HepG2 (cell line): ENCODE measurements around the gene GPSM1. TPM values are rescaled to one million over a fixed set of nuclear protein-coding genes. Genes with fewer than 3 reads are reported as not detected.

Source experiments
- ATAC-seq: fragments of 200-7000 bp; cut with Tn5 transposase; 3 replicates; pipeline ENCODE4 v1.9.1; 2020; ENCODE audit warnings: mild to moderate bottlenecking, moderate library complexity
- BruUV-seq: library from RNA; stranded (reverse); fragments of 400-500 nt; replicated peaks from 2 replicates; lab custom pipeline; 2021; lab: Mats Ljungman, UMichigan
- CTCF ChIA-PET: fragments of 300-600 bp; formaldehyde crosslinking; extraction: SDS; loops from one replicate; lab custom pipeline; 2021; ENCODE audit warnings: low total read pairs, inconsistent platforms, low intra/inter-chr PET ratio; lab: Yijun Ruan, JAX
- POLR2A ChIA-PET: fragments of 350-600 bp; sonication (Branson Sonifier 250); formaldehyde crosslinking; loops from one replicate; lab custom pipeline; 2020; ENCODE audit warnings: antibody characterized with exemption, inconsistent platforms; lab: Yijun Ruan, JAX
- DNase-seq: peaks from one replicate; pipeline ENCODE4 v3.0.0-alpha.2; 2015; ENCODE audit warnings: low spot score
- FAIRE-seq: peaks from 3 replicates; lab custom pipeline; 2011; peaks lifted over from hg19 to GRCh38; lab: Jason Lieb, UNC
- H2AFZ ChIP-seq: one replicate; pipeline ENCODE4 v1.6.1; 2011; ENCODE audit warnings: low read length, inconsistent platforms
- H3K27ac ChIP-seq: fragments of 300-600 bp; 3 replicates; pipeline ENCODE4 v1.8.0; 2011; ENCODE audit warnings: mixed run types, mild to moderate bottlenecking, mixed read lengths, low read length, inconsistent platforms; ENCODE audit not compliant: insufficient read depth; ENCODE audit errors: extremely low read length
- H3K27me3 ChIP-seq, 2 experiments: fragments of 200-600 bp in 1 of 2; 2 replicates in 1 of 2; 3 replicates in 1 of 2; pipeline versions ENCODE4 v1.6.0 to v1.8.0; 2011; ENCODE audit warnings: low read length in 2 of 2, mild to moderate bottlenecking in 2 of 2, moderate library complexity in 2 of 2, inconsistent platforms in 1 of 2; ENCODE audit not compliant: insufficient read depth in 2 of 2, control insufficient read depth in 1 of 2
- H3K36me3 ChIP-seq, 2 experiments: fragments of 200-600 bp in 1 of 2; replicated peaks in 1 of 2; 2 replicates in 1 of 2; 3 replicates in 1 of 2; pipeline versions ENCODE4 v1.5.1 to v1.8.0; 2011; ENCODE audit warnings: low read length in 2 of 2, inconsistent platforms in 1 of 2; ENCODE audit not compliant: insufficient read depth in 2 of 2, control insufficient read depth in 1 of 2
- H3K4me1 ChIP-seq: 2 replicates; pipeline ENCODE4 v1.5.1; 2012; ENCODE audit warnings: low read length, inconsistent platforms; ENCODE audit not compliant: insufficient read depth
- H3K4me2 ChIP-seq: 2 replicates; pipeline ENCODE4 v1.6.0; 2011; ENCODE audit warnings: low read depth, low read length, inconsistent platforms
- H3K4me3 ChIP-seq, 3 experiments: fragments of 200-600 bp in 1 of 3; sonication (generic), shearing (Covaris generic) in 1 of 3; replicated peaks in 1 of 3; 2 replicates each; pipeline ENCODE4 v1.5.1; 2011 to 2016; ENCODE audit warnings: low read length in 3 of 3, inconsistent platforms in 2 of 3, low read depth in 2 of 3, mild to moderate bottlenecking in 2 of 3, control low read depth in 1 of 3, mixed read lengths in 1 of 3; ENCODE audit not compliant: insufficient read depth in 1 of 3
- H3K79me2 ChIP-seq: one replicate; pipeline ENCODE4 v1.6.1; 2011; ENCODE audit warnings: low read length, inconsistent platforms; ENCODE audit not compliant: insufficient read depth
- H3K9ac ChIP-seq: 2 replicates; pipeline ENCODE4 v1.6.0; 2011; ENCODE audit warnings: mild to moderate bottlenecking, low read depth, low read length, inconsistent platforms; ENCODE audit not compliant: insufficient read depth
- H3K9me3 ChIP-seq: 2 replicates; pipeline ENCODE4 v1.5.1; 2012; ENCODE audit warnings: mild to moderate bottlenecking, low read length
- H4K20me1 ChIP-seq: 2 replicates; pipeline ENCODE4 v1.6.0; 2011; ENCODE audit warnings: inconsistent platforms, mild to moderate bottlenecking, low read length, moderate library complexity; ENCODE audit not compliant: insufficient read depth
- ATF7-NPFF ChIP-seq: sonication (generic); formaldehyde crosslinking; IDR thresholded peaks from 2 replicates; pipeline ENCODE4 v1.8.1; 2023; ENCODE audit warnings: mild to moderate bottlenecking, low read depth, missing genetic modification reagents, moderate library complexity
- ATRX ChIP-seq: sonication (generic); formaldehyde crosslinking; IDR thresholded peaks from 2 replicates; pipeline ENCODE4 v1.4.0; 2020; ENCODE audit warnings: missing genetic modification reagents, borderline replicate concordance
- DNMT1 ChIP-seq: sonication (generic); formaldehyde crosslinking; IDR thresholded peaks from 2 replicates; pipeline ENCODE4 v1.5.1; 2020; ENCODE audit warnings: mild to moderate bottlenecking, missing genetic modification reagents
- MED1 ChIP-seq: sonication (generic); formaldehyde crosslinking; IDR thresholded peaks from 2 replicates; pipeline ENCODE4 v1.4.0; 2020; ENCODE audit warnings: missing genetic modification reagents
- MYC ChIP-seq: sonication (generic); formaldehyde crosslinking; IDR thresholded peaks from 2 replicates; pipeline ENCODE4 v1.9.0; 2021; ENCODE audit warnings: missing genetic modification reagents, borderline replicate concordance
- PAXIP1 ChIP-seq: sonication (generic); formaldehyde crosslinking; conservative IDR thresholded peaks from 2 replicates; pipeline ENCODE4 v1.4.0; 2020; ENCODE audit warnings: mild to moderate bottlenecking, missing genetic modification reagents, moderate library complexity
- RBM22 ChIP-seq: fragments of 200-400 bp; formaldehyde crosslinking; optimal IDR thresholded peaks from 2 replicates; pipeline ENCODE3; 2017; ENCODE audit warnings: mild to moderate bottlenecking, low read length, moderate library complexity
- RFXAP ChIP-seq: sonication (generic); formaldehyde crosslinking; IDR thresholded peaks from 2 replicates; pipeline ENCODE4 v1.4.0; 2020; ENCODE audit warnings: missing genetic modification reagents, borderline replicate concordance
- SALL1 ChIP-seq: sonication (generic); formaldehyde crosslinking; IDR thresholded peaks from 2 replicates; pipeline ENCODE4 v1.8.0; 2022; ENCODE audit warnings: mild to moderate bottlenecking, missing genetic modification reagents
- SMAD9 ChIP-seq: sonication (generic); formaldehyde crosslinking; IDR thresholded peaks from 2 replicates; pipeline ENCODE4 v1.5.1; 2020; ENCODE audit warnings: mild to moderate bottlenecking, missing genetic modification reagents
- SMC3 ChIP-seq: IDR thresholded peaks from 2 replicates; pipeline ENCODE4 v1.6.1; 2011; ENCODE audit warnings: low read length, improper control_type of control experiment
- SPEN ChIP-seq: sonication (generic); formaldehyde crosslinking; IDR thresholded peaks from 2 replicates; pipeline ENCODE4 v1.5.1; 2020; ENCODE audit warnings: low read depth, mild to moderate bottlenecking, missing genetic modification reagents
- TBX2 ChIP-seq: sonication (generic); formaldehyde crosslinking; IDR thresholded peaks from 2 replicates; pipeline ENCODE4 v1.5.0; 2020; ENCODE audit warnings: missing genetic modification reagents, mild to moderate bottlenecking, borderline replicate concordance
- TERF1 ChIP-seq: sonication (generic); formaldehyde crosslinking; IDR thresholded peaks from 2 replicates; pipeline ENCODE4 v1.8.0; 2022; ENCODE audit warnings: mild to moderate bottlenecking, missing genetic modification reagents, moderate library complexity
- ZBTB38 ChIP-seq: sonication (generic); formaldehyde crosslinking; IDR thresholded peaks from 2 replicates; pipeline ENCODE4 v1.5.1; 2020; ENCODE audit warnings: mild to moderate bottlenecking, missing genetic modification reagents
- ZNF260 ChIP-seq: sonication (generic); formaldehyde crosslinking; IDR thresholded peaks from 2 replicates; pipeline ENCODE4 v1.4.0; 2020; ENCODE audit warnings: missing genetic modification reagents, low read depth, mild to moderate bottlenecking, borderline replicate concordance
- ZNF761 ChIP-seq: sonication (generic); formaldehyde crosslinking; conservative IDR thresholded peaks from 2 replicates; pipeline ENCODE4 v1.4.0; 2020; ENCODE audit warnings: mild to moderate bottlenecking, missing genetic modification reagents
- WGBS: methylation state at CpG from one replicate; pipeline ENCODE4 v1.1.6; 2017; ENCODE audit warnings: low lambda C conversion rate; 5-methylcytosine and 5-hydroxymethylcytosine counted together
- in situ Hi-C: cut with HindIII; loops from 2 replicates; pipeline ENCODE4 v1.10.0; 2017; ENCODE audit warnings: low pct_unique_long_range_greater_than_20kb; ENCODE audit not compliant: extremely low pct_ligation_motif_present
- intact Hi-C: fragments of 100-400 bp; cut with micrococcal nuclease; formaldehyde crosslinking; loops from one replicate; pipeline ENCODE4 v1.10.0; 2022; ENCODE audit not compliant: unreplicated experiment
- polyA plus RNA-seq, 8 experiments: library from polyadenylated mRNA; depleted of rRNA in 3 of 8; stranded (reverse) in 7 of 8; unstranded in 1 of 8; fragments of >200 nt; fragmentation: Illumina TruSeq in 4 of 8; extraction: Trizol in 4 of 8; gene quantifications; 2 replicates each; pipeline versions ENCODE4 v1.2.1 to v1.2.3, GENCODE V29; 2011 to 2016; ENCODE audit warnings: low read depth in 4 of 8, missing spikeins in 1 of 8, mixed read lengths in 1 of 8; ENCODE audit not compliant: insufficient read depth in 1 of 8
- total RNA-seq, 5 experiments: library from RNA; depleted of rRNA; stranded (reverse); fragments of >200 nt; fragmentation: Illumina TruSeq; extraction: Trizol; gene quantifications; 2 replicates each; pipeline ENCODE4 v1.2.3, GENCODE V29; 2016; ENCODE audit warnings: low read depth in 1 of 5
- TF ChIP-seq, protein P1 (sequence below): sonication (generic); formaldehyde crosslinking; IDR thresholded peaks from 2 replicates; pipeline ENCODE4 v1.5.0; 2020; ENCODE audit warnings: missing genetic modification reagents, mild to moderate bottlenecking, borderline replicate concordance

GPSM1 gene
- total and polyA plus RNA-seq, 2 of the 13 experiments (the other 11 are each of a cell fraction or from before 2014, with no cell fraction given): 1.0 to 2.4 TPM

DNA sequence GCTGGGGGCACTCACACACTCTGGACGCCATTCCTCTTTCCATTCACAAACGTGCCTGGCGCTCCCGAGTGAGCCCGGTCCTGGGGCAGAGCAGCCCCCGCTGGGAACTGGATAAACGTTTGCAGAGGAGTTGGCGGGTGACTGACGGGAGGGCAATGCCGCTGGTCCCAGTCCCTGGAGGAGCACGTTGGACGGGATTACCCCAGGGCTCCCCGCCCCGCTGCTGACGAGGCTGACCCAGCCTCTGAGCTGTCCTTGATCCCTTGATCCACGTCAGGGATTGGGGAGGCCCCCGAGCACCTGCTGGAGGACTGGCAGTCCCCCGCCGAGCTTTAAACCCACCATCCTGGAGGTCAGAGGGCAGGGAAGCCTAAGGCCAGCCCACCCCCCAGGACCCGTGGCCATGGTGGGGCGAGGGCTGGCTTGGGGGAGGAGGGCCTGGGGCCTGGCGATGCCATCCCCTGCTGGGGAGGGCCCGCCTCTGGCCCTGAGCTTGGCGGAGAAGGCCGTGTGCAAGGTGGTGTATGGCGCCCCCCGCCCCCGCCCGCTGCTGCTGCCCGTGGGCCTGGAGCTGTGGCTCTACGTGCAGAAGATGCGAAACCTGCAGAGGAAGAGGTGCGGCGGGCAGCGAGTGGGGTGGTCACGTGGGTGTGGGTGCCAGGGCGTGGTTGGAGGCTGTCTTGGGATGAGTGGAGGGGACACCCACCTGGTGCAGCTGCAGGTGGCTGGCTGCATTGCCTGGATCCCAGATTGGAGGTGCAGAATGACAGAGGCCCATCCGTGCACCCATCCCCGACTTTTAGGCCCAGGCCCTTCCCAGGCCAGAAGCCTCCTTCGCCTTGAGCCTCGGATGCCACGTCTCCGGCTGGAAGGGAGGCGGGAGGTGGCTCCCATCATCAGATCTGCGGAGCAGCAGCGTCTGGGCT is 4.5 kb downstream of the GPSM1 start:
- H3K27me3 ChIP-seq: peaks cover 17 to 56% of the 10 kb centered on the region in 2 experiments; a peak in 4 of 5 replicates
- CTCF ChIA-PET: no interaction called here
- FAIRE-seq (no peak), ATAC-seq (peak; percentile 36), DNase-seq (no peak)
- no peak overlapping the region for H3K27ac ChIP-seq
- WGBS: 55% methylated on average over 17 of the region's 46 CpGs
- intact Hi-C loops: no loop called here
- no TSS peak for BruUV-seq
- no peaks in the 10 kb centered on the region for H4K20me1 ChIP-seq
- H3K4me1 ChIP-seq: peaks cover 35% of the 10 kb centered on the region
- peak overlapping the region; percentile 42 for H3K4me2 ChIP-seq
- POLR2A ChIA-PET: no interaction called here
- H3K9me3 ChIP-seq: no peaks in the 10 kb centered on the region
- no peaks in the 10 kb centered on the region for H3K36me3 ChIP-seq
- H2AFZ ChIP-seq: no peak overlapping the region
- H3K9ac ChIP-seq: no peak overlapping the region
- no peak overlapping the region; a peak in 1 of 6 replicates for H3K4me3 ChIP-seq
- in situ Hi-C loops: loop anchor here (25.0 kb wide), 1 partner anchor 305 kb away; no protein-coding TSS in a partner anchor
- no peaks in the 10 kb centered on the region for H3K79me2 ChIP-seq
- TF ChIP-seq SALL1: 0 out of 2 replicates have a peak, but pooled peaks have one; percentile 12
- TF ChIP-seq ZNF260: no peak
- TF ChIP-seq SPEN (CRISPR knock-in tag): peak; percentile 47; the same call in 1 of the 2 replicates
- TF ChIP-seq RFXAP (CRISPR knock-in tag): no peak
- TF ChIP-seq SMC3: no peak
- no peak for TF ChIP-seq MYC (CRISPR knock-in tag)
- TF ChIP-seq, protein P1, sequence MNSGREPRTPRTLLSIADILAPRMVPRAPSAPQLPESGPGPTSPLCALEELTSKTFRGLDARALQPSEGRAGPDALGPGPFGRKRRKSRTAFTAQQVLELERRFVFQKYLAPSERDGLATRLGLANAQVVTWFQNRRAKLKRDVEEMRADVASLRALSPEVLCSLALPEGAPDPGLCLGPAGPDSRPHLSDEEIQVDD (CRISPR knock-in tag): no peak
- no peak for TF ChIP-seq ATRX (CRISPR knock-in tag)
- no peak for TF ChIP-seq RBM22
- peak; percentile 52; the same call in 1 of the 2 replicates for TF ChIP-seq PAXIP1 (CRISPR knock-in tag)
- TF ChIP-seq ZNF761 (CRISPR knock-in tag): no peak
- no peak for TF ChIP-seq MED1
- TF ChIP-seq DNMT1 (CRISPR knock-in tag): peak; percentile 76; the same call in 1 of the 2 replicates
- TF ChIP-seq TERF1 (CRISPR knock-in tag): no peak
- no peak for TF ChIP-seq SMAD9 (CRISPR knock-in tag)
- peak; percentile 27; the same call in 1 of the 2 replicates for TF ChIP-seq TBX2 (CRISPR knock-in tag)
- TF ChIP-seq ZBTB38 (CRISPR knock-in tag): peak; percentile 42; the same call in 1 of the 2 replicates
- TF ChIP-seq ATF7-NPFF (CRISPR knock-in tag): no peak
